Activated CD8-positive, alpha-beta memory T cell treated with anti-CD3 and anti-CD28 coated beads for 36 hours (primary cell): ENCODE data around the gene FBXW7. TPM values are rescaled to one million over a fixed set of nuclear protein-coding genes. Genes with fewer than 3 reads are reported as not detected.
"Not testable (repeated sequence)": the region's sequence is repeated elsewhere in the genome, so short reads cannot be mapped to it uniquely, and the experiment has no call there.

Experiments used
- CTCF ChIA-PET: fragments of 350-600 bp; sonication (Branson Sonifier 250); formaldehyde crosslinking; loops from one replicate; lab custom pipeline; 2021; ENCODE audit warnings: antibody characterized with exemption; lab: Charles Lee
- POLR2A ChIA-PET: fragments of 350-600 bp; sonication (Branson Sonifier 250); formaldehyde crosslinking; loops from one replicate; lab custom pipeline; 2021; ENCODE audit warnings: antibody characterized with exemption; lab: Charles Lee
- total RNA-seq, 2 experiments: library from RNA; stranded (reverse); gene quantifications; one replicate each; pipeline ENCODE4 v1.2.3, GENCODE V29; 2021

FBXW7 gene
- total RNA-seq, 2 experiments from 2014 or later = 36.1 to 38.9 TPM

- POLR2A ChIA-PET = no interaction called here
- CTCF ChIA-PET = no interaction called here
Measured at GRCh38 chr4:152556834-152557233, 20.9 kb upstream of the FBXW7 start.

GRCh38 chr4:152556283-152556682 is 20.4 kb upstream of the FBXW7 start:
- CTCF ChIA-PET = no interaction called here
- POLR2A ChIA-PET = no interaction called here

DNA sequence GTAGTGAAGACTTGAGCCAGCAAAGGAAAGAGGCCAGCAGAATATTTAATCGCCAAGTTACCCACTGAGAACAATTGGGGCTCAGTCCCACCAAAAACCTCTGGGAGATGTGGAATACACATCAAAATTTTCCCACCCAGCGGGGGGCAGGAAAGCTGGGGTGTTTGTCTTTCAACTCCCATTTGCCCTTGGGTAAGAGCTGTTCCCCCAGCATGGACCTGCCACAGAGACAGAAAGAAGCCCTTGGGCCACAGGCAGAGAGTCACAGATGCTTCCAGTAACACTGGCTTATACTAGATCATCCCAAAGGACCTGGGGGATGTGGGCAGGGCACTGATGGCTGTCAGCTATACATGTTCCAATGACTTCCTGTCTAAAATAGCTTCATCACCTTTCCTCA is 18.9 kb upstream of the FBXW7 start:
- ChIA-PET CTCF (interaction anchor here (1.0 to 2.3 kb wide), 5 partner anchors 16 to 96 kb away, joined by 3 to 9 read pairs (median 4); partner anchors contain the start of gene FBXW7), POLR2A (interaction anchor here (0.6 to 2.3 kb wide), 3 partner anchors 19 to 453 kb away, joined by 3 to 34 read pairs (median 5); partner anchors contain the start of gene FBXW7)

GRCh38 chr4:152550687-152551086 is 14.8 kb upstream of the FBXW7 start:
- POLR2A ChIA-PET, CTCF ChIA-PET: not testable (repeated sequence)

- CTCF ChIA-PET = interaction anchor here (0.7 kb wide), 2 partner anchors 10 to 1120 kb away, joined by 3 read pairs; no protein-coding TSS in a partner anchor
- POLR2A ChIA-PET = no interaction called here
Measured at GRCh38 chr4:152545088-152545487, 9.2 kb upstream of the FBXW7 start.

DNA sequence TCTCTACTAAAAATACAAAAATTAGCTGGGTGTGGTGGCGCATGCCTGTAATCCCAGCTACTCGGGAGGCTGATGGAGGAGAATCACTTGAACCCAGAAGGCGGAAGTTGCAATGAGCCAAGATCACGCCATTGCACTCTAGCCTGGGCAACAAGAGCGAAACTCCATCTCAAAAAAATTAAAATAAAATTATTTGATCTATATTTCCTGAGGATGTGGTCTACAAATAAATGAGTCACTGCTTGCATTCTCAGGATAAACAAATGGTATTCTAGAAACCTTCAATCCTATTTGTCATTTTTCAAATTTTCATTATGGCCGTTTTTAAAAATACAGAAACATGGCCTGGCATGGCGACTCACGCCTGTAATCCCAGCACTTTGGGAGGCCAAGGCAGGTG is 8.6 kb upstream of the FBXW7 start:
- CTCF ChIA-PET = interaction anchor here (0.7 kb wide), 1 partner anchor 1119 kb away, joined by 3 read pairs; no protein-coding TSS in a partner anchor
- POLR2A ChIA-PET = not testable (repeated sequence)

- POLR2A ChIA-PET = no interaction called here
- CTCF ChIA-PET = no interaction called here
Measured at GRCh38 chr4:152540941-152541340, 5.0 kb upstream of the FBXW7 start.

DNA sequence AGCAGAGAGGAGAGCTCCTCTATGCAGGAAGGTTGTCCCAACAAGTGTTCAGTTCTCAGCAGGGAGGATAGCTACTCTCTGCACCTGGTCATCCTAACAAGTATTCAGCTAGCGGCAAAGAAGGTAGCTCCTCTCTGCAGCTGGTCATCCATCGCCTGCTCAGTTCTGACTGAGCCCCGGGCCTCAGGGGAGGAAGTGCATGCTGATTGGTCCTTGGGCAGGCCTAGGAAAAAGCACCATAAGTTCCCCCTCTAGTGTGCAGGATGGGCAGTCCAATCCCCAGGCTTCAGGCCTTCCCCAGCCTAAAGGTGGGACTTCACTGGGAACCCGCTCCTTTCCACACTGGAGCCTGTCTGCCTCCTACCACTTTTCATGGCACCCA is 4.4 kb upstream of the FBXW7 start:
- CTCF ChIA-PET = interaction anchor here (0.6 kb wide), 1 partner anchor 104 kb away, joined by 4 read pairs; no protein-coding TSS in a partner anchor
- POLR2A ChIA-PET = no interaction called here

DNA sequence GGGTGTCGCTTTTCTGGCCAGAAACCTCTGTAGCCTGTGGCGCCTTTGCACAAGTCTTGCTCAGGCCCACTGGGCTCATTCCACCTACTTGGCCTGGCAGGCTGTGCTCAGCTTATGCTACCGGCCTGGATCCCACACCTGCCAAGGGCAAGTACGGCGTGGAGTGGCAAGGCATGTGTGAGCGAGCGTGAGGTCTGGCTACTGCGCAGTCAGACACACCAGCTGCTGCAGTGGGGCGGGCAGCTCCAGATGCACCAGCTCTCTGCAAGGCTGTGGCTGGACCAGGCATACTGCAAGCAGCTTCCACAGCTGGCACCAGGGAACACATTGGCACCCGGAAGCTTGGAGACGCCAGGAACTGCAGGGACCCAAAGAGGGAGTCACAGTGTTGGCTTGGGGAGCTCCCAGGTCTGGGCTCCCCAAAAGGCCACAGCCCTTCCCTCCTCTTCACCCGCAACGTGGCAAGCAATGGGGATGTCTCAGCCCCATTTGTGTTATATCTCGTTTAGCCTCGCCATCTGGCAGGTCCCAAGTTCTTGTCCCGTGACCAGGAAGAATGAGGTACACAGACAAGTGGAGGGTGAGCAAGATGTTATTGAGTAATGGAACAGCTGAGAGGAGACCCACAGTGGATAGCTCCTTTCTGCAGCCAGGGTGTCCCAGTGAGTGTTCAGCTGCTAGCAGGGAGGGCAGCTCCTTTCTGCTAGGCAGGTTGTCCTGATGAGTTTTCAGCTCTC is 3.8 kb upstream of the FBXW7 start:
- CTCF ChIA-PET = interaction anchor here (0.6 kb wide), 1 partner anchor 104 kb away, joined by 4 read pairs; no protein-coding TSS in a partner anchor
- POLR2A ChIA-PET = no interaction called here

DNA sequence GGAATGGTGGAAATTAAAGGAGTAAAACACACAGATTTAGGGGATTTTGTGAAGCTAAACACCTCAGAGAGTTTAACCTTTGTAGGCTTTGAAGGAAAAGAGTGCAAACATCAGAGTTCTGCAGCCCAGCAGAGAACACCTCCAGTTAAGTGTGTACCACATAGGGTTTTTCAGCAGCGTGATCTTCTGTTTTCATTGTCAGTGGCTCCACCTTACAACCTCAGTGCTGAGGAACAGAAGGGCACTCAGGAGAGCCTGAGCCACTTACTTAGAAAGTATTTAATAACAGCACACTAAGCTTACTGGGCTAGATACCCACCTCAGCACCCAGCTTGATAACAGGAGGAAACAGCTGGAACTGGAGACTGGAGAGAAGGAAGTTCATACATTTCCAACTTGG is 2.0 kb upstream of the FBXW7 start:
- CTCF ChIA-PET = interaction anchor here (1.0 to 1.5 kb wide), 2 partner anchors 17 to 47 kb away, joined by 3 read pairs; no protein-coding TSS in a partner anchor
- POLR2A ChIA-PET = interaction anchor here (0.6 to 3.4 kb wide), 2 partner anchors 15 kb away, joined by 4 to 15 read pairs; no protein-coding TSS in a partner anchor

DNA sequence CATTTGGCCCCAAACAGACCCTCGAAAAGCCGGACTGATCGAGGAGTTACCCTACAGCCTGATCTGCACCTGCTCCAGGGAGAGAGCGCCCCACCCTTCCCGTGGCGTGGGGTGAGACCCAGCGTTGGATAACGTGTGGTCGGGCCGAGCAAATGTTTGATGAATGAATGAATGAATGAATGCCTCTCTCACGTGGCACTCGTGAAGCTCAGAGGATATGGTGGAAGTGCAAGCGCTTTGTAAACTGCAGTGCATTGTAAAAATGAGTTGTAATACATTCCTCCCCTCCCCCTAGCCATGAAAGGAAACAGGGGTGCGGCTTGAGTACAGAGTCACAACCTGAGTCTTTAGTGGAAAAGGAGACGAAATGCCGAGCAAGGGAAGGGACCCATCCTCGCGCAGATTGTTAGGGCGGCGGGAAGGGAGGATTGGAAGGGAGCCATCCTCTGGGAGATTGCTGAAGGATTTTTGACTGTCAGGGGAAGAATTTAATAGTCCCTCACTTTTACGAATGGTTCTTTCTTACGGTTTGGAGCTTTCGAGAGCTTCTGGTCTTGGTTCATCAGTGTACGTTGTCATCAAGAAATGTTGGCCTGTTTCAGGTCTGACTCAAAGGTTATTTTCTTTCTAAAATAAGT is 772 bp upstream of the FBXW7 start:
- ChIA-PET CTCF (interaction anchor here (0.6 to 2.0 kb wide), 6 partner anchors 11 to 721 kb away, joined by 3 to 8 read pairs (median 3); partner anchors contain the start of gene TIGD4), POLR2A (interaction anchor here (0.5 to 3.4 kb wide), 9 partner anchors 14 to 929 kb away, joined by 3 to 34 read pairs (median 3); partner anchors contain the start of genes ARFIP1, TIGD4 and TMEM131L)

DNA sequence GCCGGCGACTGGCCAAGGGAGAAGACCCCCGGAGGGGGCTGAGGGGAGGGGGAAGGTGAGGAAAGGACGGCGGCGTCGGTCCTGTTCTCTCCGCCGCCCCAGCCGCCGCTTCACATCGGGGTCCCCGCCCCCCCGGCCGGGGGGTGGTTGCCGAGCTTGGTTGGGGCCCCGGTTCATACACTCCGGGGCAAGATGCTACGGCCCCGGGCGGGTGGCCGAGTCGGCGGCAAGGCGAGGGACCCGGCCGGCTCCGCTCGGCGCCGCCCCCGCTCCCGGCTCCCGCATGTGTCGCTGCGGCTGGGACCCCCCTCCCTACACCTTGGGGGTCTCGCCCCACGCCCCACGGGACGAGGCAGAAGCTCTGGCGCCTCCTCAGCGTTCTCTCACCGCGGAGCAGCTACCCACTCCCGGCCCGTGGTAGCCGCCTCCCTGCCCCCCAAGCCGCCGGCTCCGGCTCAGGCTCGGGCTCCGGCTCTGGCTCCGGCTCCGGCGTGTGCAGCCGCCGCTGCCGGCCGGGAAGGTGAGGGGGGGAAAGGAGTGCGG is 461 bp downstream of the FBXW7 start:
- POLR2A ChIA-PET = interaction anchor here (1.2 to 3.4 kb wide), 6 partner anchors 10 to 930 kb away, joined by 3 to 34 read pairs (median 12); partner anchors contain the start of genes ARFIP1, TIGD4, TMEM131L and TMEM154
- CTCF ChIA-PET = interaction anchor here (0.7 to 2.0 kb wide), 5 partner anchors 17 to 141 kb away, joined by 3 to 8 read pairs (median 4); no protein-coding TSS in a partner anchor

DNA sequence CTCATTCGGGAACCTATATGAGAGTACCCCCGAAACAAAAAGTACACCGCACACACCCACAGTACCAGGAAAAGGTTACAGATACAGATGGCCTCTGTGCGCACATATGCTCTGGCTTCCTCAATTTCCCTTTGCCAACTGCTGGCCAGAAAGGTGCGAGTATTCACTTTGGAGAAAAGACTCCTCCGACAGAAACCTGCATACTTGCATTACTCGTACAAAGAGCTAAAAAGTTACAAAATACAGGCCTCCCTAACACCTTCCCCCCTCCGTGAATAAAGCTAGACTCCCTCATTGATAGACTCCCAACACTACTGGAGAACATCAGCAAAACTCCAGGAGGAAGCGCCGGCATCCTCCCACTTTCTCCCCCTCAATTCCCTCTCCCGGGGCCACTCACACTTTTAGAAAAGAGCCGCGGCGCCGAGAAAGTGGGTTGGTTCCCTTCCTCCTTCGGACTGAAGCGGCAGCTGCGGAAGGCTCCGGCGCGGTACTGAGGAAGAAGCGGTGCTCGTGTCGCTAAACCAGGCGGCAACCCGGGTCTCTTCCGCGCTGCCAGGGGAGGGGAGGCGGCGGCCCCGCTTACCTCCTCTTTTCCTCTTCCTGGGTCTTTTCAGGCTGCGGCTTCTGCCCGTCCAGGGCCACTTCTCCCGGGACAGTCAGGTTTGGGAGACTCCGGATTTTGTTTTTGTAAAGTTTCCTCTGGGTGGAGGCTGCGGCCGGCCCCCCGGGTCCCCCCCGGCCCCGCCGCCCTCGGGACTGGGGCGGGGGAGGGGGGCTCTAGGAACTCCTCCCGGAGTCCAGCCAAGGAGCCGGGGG is 1.1 kb downstream of the FBXW7 start:
- POLR2A ChIA-PET = interaction anchor here (1.7 to 3.4 kb wide), 5 partner anchors 9 to 245 kb away, joined by 5 to 34 read pairs (median 14); partner anchors contain the start of genes ARFIP1, TIGD4 and TMEM154
- CTCF ChIA-PET = interaction anchor here (0.6 to 2.0 kb wide), 3 partner anchors 11 to 105 kb away, joined by 3 to 5 read pairs (median 4); no protein-coding TSS in a partner anchor

DNA sequence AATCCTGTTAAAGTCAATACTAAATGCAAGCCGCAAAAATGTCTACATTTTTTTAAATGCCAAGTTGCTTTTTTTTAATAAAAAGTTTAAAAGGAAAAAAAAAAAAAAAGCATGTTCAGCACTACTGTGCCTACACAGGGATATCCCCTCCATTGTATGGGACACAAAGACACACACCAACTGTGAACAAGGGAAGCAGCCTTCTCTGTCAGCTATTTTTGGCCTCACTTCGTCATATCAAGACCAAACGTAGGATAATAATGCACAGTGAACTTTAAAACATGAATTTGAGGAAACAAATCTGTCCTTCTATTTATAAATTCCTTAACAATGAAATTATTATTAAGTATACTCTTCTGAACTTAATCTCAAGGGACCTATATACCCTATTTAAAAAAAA is 4.4 kb downstream of the FBXW7 start:
- ChIA-PET POLR2A (interaction anchor here (0.7 kb wide), 1 partner anchor 41 kb away, joined by 5 read pairs; no protein-coding TSS in a partner anchor), CTCF (interaction anchor here (0.6 to 0.7 kb wide), 2 partner anchors 93 to 109 kb away, joined by 3 read pairs; no protein-coding TSS in a partner anchor)

DNA sequence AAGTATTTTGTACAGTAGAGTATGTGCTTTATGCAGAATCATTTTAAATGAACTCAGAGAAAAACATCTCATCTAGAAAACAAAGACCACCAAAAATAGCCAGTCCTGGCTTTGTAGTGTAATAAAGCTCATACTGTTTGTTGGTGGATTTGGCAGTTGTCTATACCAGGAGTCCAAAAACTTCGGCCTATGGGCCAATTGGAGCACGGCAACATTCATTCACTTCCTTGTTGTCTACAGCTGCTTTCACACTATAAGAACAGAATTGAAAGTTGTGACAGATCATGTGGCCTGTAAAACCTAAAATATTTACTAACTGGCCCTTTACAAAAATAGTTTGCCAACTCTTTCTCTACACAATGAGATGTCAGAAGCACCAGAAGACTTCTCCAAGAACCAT is 5.3 kb downstream of the FBXW7 start:
- POLR2A ChIA-PET = interaction anchor here (0.7 kb wide), 1 partner anchor 40 kb away, joined by 5 read pairs; no protein-coding TSS in a partner anchor
- CTCF ChIA-PET = no interaction called here

DNA sequence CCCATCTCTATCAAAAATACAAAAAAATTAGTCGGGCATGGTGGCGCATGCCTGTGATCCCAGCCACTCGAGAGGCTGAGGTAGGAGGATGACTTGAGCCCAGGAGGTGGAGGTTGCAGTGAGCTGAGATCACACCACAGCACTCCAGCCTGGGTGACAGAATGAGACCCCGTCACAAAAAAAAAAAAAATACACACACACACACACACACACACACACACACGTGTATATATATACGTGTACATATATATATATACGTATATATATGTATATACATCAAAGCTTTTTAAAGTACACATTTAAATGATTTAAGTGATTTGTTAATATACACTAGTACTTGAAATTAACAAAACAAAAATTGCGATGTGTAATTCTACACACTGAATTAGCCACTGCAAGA is 6.0 kb downstream of the FBXW7 start:
- POLR2A ChIA-PET = interaction anchor here (0.6 kb wide), 1 partner anchor 14 kb away, joined by 6 read pairs; no protein-coding TSS in a partner anchor
- CTCF ChIA-PET = no interaction called here

- ChIA-PET CTCF (no interaction called here), POLR2A (no interaction called here)
Measured at GRCh38 chr4:152528060-152528459, 7.8 kb downstream of the FBXW7 start.

GRCh38 chr4:152525878-152526277 is 10.0 kb downstream of the FBXW7 start:
- ChIA-PET CTCF (interaction anchor here (0.9 kb wide), 1 partner anchor 11 kb away, joined by 3 read pairs; the partner anchor contains the start of gene FBXW7), POLR2A (interaction anchor here (1.4 kb wide), 1 partner anchor 9 kb away, joined by 10 read pairs; the partner anchor contains the start of gene FBXW7)
